ENCODE measurements around the gene GATAD2A.
"Not testable (repeated sequence)": the region's sequence is repeated elsewhere in the genome, so short reads cannot be mapped to it uniquely, and the experiment has no call there.

GATAD2A gene

GRCh38 chr19:19388568-19389555, 16.6 kb upstream of the GATAD2A start:
- DNase-seq: no peak

GRCh38 chr19:19389683-19390082, 15.8 kb upstream of the GATAD2A start:
- DNase-seq: not testable (repeated sequence)

GRCh38 chr19:19394333-19394732, 11.1 kb upstream of the GATAD2A start:
- DNase-seq: not testable (repeated sequence)

GRCh38 chr19:19399733-19400433, 5.6 kb upstream of the GATAD2A start:
- no peak for DNase-seq

GRCh38 chr19:19402656-19403372, 2.7 kb upstream of the GATAD2A start:
- DNase-seq: no peak

GRCh38 chr19:19403373-19403901, 2.0 kb upstream of the GATAD2A start:
- peak in 1 of 2 donors; percentile 49 for DNase-seq

GRCh38 chr19:19405971-19406877, 749 bp downstream of the GATAD2A start:
- DNase-seq: peak; percentile 36 to 60

GRCh38 chr19:19406878-19407632, 1.6 kb downstream of the GATAD2A start:
- DNase-seq: peak; percentile 62 to 68

GRCh38 chr19:19407633-19407930, 2.1 kb downstream of the GATAD2A start:
- no peak for DNase-seq

- no peak for DNase-seq
Observed at GRCh38 chr19:19409205-19409604, 3.7 kb downstream of the GATAD2A start.

GRCh38 chr19:19409631-19410030, 4.2 kb downstream of the GATAD2A start:
- DNase-seq: peak; percentile 22 to 29

- peak; percentile 23 to 41 for DNase-seq
Observed at GRCh38 chr19:19410553-19411550, 5.4 kb downstream of the GATAD2A start.

- no peak for DNase-seq
Observed at GRCh38 chr19:19416280-19416679, 10.8 kb downstream of the GATAD2A start.

- DNase-seq: no peak
Observed at GRCh38 chr19:19417046-19417445, 11.6 kb downstream of the GATAD2A start.

- no peak for DNase-seq
Observed at GRCh38 chr19:19417628-19418245, 12.3 kb downstream of the GATAD2A start.

GRCh38 chr19:19418555-19419260, 13.2 kb downstream of the GATAD2A start:
- no peak for DNase-seq

- peak; percentile 64 to 65 for DNase-seq
Observed at GRCh38 chr19:19420570-19421298, 15.3 kb downstream of the GATAD2A start.

- no peak for DNase-seq
Observed at GRCh38 chr19:19421299-19421696, 15.8 kb downstream of the GATAD2A start.
